ENCODE measurements around the gene EDA2R. TPM values are rescaled to one million over a fixed set of nuclear protein-coding genes. Genes with fewer than 3 reads are reported as not detected.

The EDA2R gene
- total RNA-seq, 1 donor from 2014 or later, result 14.2 TPM

GRCh38 chrX:66616944-66617343, 21.9 kb downstream of the EDA2R start:
- TF ChIP-seq, protein P1, sequence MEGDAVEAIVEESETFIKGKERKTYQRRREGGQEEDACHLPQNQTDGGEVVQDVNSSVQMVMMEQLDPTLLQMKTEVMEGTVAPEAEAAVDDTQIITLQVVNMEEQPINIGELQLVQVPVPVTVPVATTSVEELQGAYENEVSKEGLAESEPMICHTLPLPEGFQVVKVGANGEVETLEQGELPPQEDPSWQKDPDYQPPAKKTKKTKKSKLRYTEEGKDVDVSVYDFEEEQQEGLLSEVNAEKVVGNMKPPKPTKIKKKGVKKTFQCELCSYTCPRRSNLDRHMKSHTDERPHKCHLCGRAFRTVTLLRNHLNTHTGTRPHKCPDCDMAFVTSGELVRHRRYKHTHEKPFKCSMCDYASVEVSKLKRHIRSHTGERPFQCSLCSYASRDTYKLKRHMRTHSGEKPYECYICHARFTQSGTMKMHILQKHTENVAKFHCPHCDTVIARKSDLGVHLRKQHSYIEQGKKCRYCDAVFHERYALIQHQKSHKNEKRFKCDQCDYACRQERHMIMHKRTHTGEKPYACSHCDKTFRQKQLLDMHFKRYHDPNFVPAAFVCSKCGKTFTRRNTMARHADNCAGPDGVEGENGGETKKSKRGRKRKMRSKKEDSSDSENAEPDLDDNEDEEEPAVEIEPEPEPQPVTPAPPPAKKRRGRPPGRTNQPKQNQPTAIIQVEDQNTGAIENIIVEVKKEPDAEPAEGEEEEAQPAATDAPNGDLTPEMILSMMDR (IDR thresholded peaks at IDR 0.05; ENCODE audit: insufficient read depth, low read length, poor library complexity, severe bottlenecking), result no peak
- H3K4me3 ChIP-seq (ENCODE audit: low read depth, low read length), result no peak overlapping the region
- H3K27me3 ChIP-seq (ENCODE audit: control insufficient read depth, insufficient read depth, low read length), result no peaks in the 10 kb centered on the region
- no peaks in the 10 kb centered on the region for H3K36me3 ChIP-seq (ENCODE audit: control insufficient read depth, insufficient read depth, low read length)
- DNase-seq (ENCODE audit: low read depth), result no peak

DNA sequence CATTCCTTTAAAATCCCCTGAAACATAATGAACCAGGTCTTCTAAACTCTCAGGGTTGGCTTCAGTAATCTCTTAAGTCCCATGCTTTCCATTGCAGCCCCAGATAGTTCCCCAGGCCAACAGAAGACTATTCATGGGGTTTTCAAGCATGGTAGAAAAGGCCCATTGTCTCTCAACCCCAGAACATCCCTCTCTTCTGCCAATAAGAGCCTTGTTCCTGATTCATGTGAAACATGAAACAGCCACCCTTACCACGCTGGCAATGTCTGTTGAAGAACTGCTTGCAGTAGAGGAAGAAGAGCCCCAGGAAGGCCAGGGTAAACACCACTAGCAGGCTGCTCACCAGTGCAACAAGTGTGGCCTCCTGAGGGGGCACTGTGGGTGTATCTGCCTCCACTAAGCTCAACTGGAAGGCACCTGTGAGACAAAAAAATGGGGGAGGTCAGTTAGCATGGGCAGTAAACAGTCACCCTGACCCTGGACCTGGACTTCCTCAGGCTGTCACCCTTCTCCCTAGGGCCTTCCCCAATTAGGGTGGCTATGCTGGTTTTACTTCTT, 36.4 kb downstream of the EDA2R start:
- no peaks in the 10 kb centered on the region for H3K36me3 ChIP-seq (ENCODE audit: control insufficient read depth, insufficient read depth, low read length)
- no peak overlapping the region for H3K4me3 ChIP-seq (ENCODE audit: low read depth, low read length)
- no peak for DNase-seq (ENCODE audit: low read depth)
- no peaks in the 10 kb centered on the region for H3K27me3 ChIP-seq (ENCODE audit: control insufficient read depth, insufficient read depth, low read length)
- TF ChIP-seq, protein P1 (IDR thresholded peaks at IDR 0.05; ENCODE audit: insufficient read depth, low read length, poor library complexity, severe bottlenecking), result no peak

DNA sequence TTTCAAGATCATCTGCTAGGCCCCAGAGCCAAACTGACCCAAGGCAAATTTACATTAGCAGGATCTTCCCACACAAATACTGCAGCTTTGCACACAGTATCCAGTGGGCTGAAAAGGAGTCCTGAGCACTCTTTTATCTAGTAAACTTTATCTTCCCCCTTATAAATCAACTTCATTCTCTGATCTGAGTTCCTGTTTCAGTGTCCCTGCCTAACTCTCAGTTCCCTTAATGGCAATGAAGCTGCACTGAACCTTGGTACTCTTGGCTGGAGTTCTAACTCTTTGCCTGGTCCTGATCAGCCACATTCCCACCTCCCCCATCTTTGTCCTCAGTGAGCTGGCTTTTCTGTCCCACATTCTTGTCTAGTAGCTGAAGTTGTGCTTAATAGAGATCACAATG, 37.4 kb downstream of the EDA2R start:
- TF ChIP-seq, protein P1 (IDR thresholded peaks at IDR 0.05; ENCODE audit: insufficient read depth, low read length, poor library complexity, severe bottlenecking), result no peak
- DNase-seq (ENCODE audit: low read depth), result no peak
- Histone ChIP-seq H3K36me3 (ENCODE audit: control insufficient read depth, insufficient read depth, low read length) (no peaks in the 10 kb centered on the region), H3K4me3 (ENCODE audit: low read depth, low read length) (no peak overlapping the region), H3K27me3 (ENCODE audit: control insufficient read depth, insufficient read depth, low read length) (no peaks in the 10 kb centered on the region)

- no peaks in the 10 kb centered on the region for H3K36me3 ChIP-seq (ENCODE audit: control insufficient read depth, insufficient read depth, low read length)
- TF ChIP-seq, protein P1 (IDR thresholded peaks at IDR 0.05; ENCODE audit: insufficient read depth, low read length, poor library complexity, severe bottlenecking), result no peak
- no peaks in the 10 kb centered on the region for H3K27me3 ChIP-seq (ENCODE audit: control insufficient read depth, insufficient read depth, low read length)
- no peak for DNase-seq (ENCODE audit: low read depth)
- no peak overlapping the region for H3K4me3 ChIP-seq (ENCODE audit: low read depth, low read length)
Observed at GRCh38 chrX:66579219-66579618, 59.7 kb downstream of the EDA2R start.

DNA sequence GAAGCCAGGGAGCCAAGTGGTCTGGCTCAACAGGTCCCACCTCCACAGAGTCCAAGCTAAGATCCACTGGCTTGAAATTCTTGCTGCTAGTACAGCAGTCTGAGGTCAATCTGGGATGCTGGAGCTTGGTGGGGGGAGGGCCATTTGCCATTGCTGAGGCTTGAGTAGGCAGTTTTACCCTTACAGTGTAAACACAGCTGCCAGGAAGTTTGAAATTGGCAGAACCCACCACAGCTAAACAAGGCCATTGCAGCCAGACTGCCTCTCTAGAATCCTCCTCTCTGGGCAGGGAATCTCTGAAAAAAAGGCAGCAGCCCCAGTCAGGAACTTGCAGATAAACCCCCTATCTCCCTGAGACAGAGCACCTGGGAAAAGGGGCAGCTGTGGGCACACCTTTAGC, 84.9 kb downstream of the EDA2R start:
- no peak overlapping the region for H3K4me3 ChIP-seq (ENCODE audit: low read depth, low read length)
- TF ChIP-seq, protein P1 (IDR thresholded peaks at IDR 0.05; ENCODE audit: insufficient read depth, low read length, poor library complexity, severe bottlenecking), result no peak
- DNase-seq (ENCODE audit: low read depth), result no peak
- no peaks in the 10 kb centered on the region for H3K36me3 ChIP-seq (ENCODE audit: control insufficient read depth, insufficient read depth, low read length)
- H3K27me3 ChIP-seq (ENCODE audit: control insufficient read depth, insufficient read depth, low read length), result no peaks in the 10 kb centered on the region

GRCh38 chrX:66547847-66548369, 91.0 kb downstream of the EDA2R start:
- H3K27me3 ChIP-seq (ENCODE audit: control insufficient read depth, insufficient read depth, low read length), result no peaks in the 10 kb centered on the region
- no peak for DNase-seq (ENCODE audit: low read depth)
- no peaks in the 10 kb centered on the region for H3K36me3 ChIP-seq (ENCODE audit: control insufficient read depth, insufficient read depth, low read length)
- TF ChIP-seq, protein P1 (IDR thresholded peaks at IDR 0.05; ENCODE audit: insufficient read depth, low read length, poor library complexity, severe bottlenecking), result no peak
- H3K4me3 ChIP-seq (ENCODE audit: low read depth, low read length), result no peak overlapping the region
